Fibroblast of lung (primary cell): ENCODE data around the gene NDUFA3.

ENCODE experiments used
- EZH2 ChIP-seq: IDR thresholded peaks from 2 replicates; pipeline ENCODE4 v1.5.1; 2012; ENCODE audit warnings: low read length, control low read depth, mild to moderate bottlenecking; ENCODE audit errors: missing control alignments
- TF ChIP-seq, protein P1 (sequence below), 2 donors: IDR thresholded peaks in 1 of 2; conservative IDR thresholded peaks in 1 of 2; 1 replicate in 1 of 2; 2 replicates in 1 of 2; pipeline ENCODE4 v1.5.1; 2011 to 2012; ENCODE audit warnings: low read length in 2 of 2, control low read depth in 1 of 2, inconsistent platforms in 1 of 2, low read depth in 1 of 2, mild to moderate bottlenecking in 1 of 2

DNA sequence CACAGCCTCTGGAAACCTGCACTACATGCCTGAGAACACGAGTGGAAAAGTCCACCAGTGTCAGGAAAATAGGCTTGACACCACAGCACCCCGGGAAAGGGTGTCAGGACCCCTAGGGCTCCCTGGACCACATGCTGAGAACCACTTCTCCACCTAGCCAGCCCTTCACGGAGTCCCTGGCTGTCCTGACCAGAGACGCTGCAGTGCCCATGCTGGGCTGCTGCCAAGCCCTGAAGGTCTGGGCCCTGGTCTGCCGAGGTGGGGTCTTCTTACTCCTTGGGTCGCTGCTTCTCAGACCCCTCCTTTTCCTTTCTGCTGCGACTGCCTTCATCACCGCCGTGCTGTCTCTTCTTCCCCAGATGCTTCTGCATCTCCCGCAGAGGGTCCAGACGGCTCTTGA, 53.8 kb downstream of the NDUFA3 start:
- TF ChIP-seq, protein P1, sequence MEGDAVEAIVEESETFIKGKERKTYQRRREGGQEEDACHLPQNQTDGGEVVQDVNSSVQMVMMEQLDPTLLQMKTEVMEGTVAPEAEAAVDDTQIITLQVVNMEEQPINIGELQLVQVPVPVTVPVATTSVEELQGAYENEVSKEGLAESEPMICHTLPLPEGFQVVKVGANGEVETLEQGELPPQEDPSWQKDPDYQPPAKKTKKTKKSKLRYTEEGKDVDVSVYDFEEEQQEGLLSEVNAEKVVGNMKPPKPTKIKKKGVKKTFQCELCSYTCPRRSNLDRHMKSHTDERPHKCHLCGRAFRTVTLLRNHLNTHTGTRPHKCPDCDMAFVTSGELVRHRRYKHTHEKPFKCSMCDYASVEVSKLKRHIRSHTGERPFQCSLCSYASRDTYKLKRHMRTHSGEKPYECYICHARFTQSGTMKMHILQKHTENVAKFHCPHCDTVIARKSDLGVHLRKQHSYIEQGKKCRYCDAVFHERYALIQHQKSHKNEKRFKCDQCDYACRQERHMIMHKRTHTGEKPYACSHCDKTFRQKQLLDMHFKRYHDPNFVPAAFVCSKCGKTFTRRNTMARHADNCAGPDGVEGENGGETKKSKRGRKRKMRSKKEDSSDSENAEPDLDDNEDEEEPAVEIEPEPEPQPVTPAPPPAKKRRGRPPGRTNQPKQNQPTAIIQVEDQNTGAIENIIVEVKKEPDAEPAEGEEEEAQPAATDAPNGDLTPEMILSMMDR (conservative IDR thresholded peaks at IDR 0.05 in 1 of 2, IDR thresholded peaks at IDR 0.05 in 1 of 2; ENCODE audit: low read depth in 1 of 2, low read length in 2 of 2) = no peak
- TF ChIP-seq EZH2 = no peak
